ENCODE results near the gene NDUFA9. TPM values are rescaled to one million over a fixed set of nuclear protein-coding genes. Genes with fewer than 3 reads are reported as not detected.

The NDUFA9 gene
- total RNA-seq = 70.0 and 73.3 TPM in 2 replicates

GRCh38 chr12:4648501-4649357, at the start of gene NDUFA9, which contains the start of gene AKAP3:
Gene NDUFA9 (plus strand): TSS chr12:4649114. CDS start chr12:4649127, 13 bp downstream.
Gene AKAP3 (minus strand): TSS chr12:4649051. CDS start chr12:4638196, 10,855 bp downstream.

Other genes with a start within 250 kb of the NDUFA9 start
- gene FGF6, start 203.3 kb upstream of the NDUFA9 start, total RNA-seq = not detected in 2 replicates
- gene RAD51AP1, start 110.2 kb upstream of the NDUFA9 start, total RNA-seq = 6.4 and 11.8 TPM in 2 replicates
- 44.9 and 53.3 TPM in 2 replicates for gene DYRK4, start 86.9 kb upstream of the NDUFA9 start, total RNA-seq
- gene AKAP3, start 63 bp upstream of the NDUFA9 start, total RNA-seq = 0.65 and 4.0 TPM in 2 replicates
- gene GALNT8, start 71.3 kb downstream of the NDUFA9 start, total RNA-seq = 0.54 and 1.3 TPM in 2 replicates